SK-N-DZ (cell line): ENCODE data around the gene PTCH1.

Experiments used
- DNase-seq: peaks from one replicate; pipeline ENCODE4 v3.0.0-alpha.2; 2015; ENCODE audit warnings: low spot score

PTCH1 gene

DNA sequence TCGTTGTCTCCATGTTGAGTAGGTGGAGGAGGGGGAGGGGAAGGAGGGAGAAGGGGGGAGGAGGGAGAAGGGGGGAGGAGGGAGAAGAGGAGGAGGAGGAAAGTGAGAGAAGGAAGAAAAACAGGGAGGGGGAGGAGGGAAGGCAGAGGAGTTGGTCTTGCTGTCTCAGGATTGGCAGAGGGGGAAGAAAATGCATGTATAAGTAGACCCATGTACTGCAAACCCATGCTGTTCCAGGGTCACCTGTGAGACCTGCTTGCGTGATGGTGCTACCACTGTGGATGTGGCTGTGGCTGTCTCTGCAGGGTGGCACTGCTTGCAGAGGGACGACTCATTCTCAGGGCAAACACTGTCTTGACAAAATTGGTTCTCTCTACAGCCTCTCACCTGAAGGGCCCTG is 76.3 kb downstream of the PTCH1 start:
- DNase-seq, result no peak

DNA sequence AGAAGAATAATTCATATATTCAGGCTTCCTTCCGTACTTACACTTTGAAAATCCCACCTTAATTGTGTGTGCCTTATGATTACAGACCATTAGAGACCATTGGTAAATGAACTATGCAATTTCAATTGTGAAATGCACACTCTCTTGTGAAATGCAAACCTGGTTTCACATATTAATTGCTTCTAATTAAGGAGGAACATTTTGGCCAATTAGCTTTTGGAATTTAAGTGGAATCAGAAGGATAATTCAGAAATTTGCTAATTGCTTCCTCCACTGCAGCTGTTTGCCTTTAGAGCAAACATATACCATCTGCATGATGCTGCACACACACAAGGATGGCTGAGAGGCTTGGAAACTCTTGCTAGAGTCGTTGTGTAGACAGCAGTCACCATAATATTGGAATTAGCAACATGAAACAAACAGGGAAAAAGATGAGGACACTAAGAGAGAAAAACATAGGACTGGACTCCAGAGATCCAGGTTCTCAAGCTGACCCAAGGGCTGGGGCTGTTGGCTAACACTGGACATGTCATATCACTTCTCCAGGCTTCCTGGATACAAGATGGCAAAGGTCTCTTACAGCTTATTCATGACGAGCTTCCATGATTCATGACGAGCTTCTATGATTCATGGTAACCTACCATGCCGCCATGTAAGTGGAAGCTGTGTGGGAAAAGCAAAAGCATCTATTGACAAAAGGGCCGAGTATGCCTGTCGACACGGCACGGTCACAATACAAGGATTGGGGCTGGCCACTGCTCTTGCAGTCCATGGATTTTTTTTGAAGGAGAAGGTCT is 78.0 kb downstream of the PTCH1 start:
- no peak for DNase-seq

DNA sequence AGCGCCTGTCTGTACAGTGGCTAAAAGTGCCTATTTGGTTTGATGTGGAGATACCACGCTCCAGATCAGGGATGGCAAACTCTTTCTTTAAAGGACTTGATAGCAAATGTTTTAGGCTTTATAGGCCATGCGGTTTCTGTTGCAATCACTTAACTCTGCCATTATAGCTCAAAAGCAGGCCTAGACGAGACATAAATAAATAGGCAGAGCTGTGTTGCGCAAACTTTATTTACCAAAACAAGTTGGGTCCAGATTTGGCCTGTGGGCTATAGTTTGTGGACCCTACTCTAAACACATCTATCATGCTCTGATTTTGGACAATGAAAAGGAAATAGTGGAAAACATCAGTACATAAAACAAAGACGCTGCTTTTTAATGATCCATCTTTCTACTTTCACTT is 79.2 kb downstream of the PTCH1 start:
- no peak for DNase-seq

DNA sequence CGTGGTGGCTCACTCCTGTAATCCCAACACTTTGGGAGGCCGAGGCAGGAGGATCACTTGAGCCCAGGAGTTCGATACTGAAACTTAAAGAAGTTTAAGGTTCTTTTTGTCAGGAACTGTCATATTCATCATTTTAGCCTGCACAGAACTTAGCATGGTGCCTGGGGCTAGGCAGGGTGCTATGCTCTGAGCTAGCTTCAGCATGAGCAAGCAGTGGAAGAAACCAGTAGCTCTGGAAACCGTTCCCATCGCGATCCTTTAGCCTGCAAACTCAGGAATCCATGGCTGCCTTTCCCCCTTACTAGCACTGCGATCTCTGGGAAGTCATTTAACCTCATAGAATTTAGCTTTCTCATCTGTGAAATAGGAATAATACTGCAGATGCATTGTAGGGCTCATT is 80.4 kb downstream of the PTCH1 start:
- no peak for DNase-seq

DNA sequence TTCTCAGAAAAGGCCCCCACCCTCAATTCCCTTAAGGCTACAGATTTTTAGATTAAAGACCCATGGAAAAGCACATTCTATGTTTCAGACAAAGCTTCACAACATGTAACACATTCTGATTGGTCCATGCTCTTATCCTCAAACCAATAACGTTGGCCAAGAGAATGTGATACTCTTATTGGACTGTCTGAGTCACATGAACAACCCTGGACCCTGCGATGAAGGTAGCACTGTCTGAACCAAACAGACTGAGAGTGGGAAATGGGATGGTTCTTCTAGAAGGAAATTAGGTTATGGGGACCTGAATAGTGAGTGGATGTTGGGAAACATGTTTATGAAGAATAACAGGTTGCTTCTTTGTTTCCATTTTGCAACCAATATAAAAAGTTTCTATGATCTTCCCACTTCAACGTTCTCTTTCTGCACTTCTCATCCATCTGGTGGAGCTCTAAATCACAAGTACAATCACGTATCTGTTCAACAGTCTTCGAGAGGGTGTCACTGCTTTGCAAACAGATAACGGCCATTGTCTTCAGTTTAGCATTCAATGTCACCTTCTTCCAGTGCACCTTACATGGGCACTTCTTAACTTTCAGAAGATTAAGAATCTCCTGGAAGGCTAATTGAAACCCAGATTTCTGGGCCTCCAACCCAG is 81.6 kb downstream of the PTCH1 start:
- DNase-seq, result no peak

DNA sequence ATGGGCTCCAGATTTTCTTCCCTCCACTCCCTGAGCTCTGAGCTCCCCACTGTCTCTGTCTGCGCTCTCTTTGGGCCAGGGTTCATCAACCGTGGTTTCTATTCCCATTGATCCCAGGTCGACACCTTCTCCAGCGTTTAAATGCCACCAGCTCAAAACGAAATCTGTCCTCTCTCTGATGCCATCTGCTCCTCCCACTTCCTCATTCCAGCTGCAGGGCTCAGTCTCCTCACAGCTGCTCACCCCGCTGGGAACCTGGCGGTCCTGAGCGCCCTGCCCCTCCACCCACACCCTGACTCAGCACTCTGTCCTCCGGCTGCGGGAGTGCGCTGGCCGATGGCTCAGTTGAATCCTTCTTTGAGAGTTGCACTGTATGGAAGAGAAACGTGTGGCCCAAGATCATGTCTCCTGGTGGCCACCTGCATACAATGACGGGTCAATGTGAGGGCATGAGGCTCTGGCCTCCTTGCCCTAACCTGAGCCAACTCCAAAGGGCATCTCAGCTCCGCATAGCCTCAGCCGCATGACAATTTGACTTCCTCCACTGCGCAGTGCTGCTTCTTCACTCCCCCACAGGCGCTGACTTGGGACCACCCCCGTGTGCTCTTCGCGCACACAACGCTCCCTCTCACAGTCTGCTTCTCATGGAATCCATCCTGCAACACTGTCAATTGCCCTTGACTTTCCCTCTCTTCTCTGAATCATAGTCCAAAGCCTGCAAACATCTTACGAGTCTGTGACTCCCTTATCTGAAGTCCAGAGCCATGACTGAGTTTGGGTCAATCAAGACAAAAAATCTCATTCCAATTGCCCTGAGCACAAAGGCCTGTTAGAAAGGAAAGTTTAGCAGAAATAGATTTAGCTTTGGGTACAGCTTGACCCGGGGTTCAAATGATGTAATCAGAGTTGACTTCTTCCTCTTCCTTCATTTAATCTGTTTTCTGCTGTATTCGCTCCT is 82.4 kb downstream of the PTCH1 start:
- no peak for DNase-seq

DNA sequence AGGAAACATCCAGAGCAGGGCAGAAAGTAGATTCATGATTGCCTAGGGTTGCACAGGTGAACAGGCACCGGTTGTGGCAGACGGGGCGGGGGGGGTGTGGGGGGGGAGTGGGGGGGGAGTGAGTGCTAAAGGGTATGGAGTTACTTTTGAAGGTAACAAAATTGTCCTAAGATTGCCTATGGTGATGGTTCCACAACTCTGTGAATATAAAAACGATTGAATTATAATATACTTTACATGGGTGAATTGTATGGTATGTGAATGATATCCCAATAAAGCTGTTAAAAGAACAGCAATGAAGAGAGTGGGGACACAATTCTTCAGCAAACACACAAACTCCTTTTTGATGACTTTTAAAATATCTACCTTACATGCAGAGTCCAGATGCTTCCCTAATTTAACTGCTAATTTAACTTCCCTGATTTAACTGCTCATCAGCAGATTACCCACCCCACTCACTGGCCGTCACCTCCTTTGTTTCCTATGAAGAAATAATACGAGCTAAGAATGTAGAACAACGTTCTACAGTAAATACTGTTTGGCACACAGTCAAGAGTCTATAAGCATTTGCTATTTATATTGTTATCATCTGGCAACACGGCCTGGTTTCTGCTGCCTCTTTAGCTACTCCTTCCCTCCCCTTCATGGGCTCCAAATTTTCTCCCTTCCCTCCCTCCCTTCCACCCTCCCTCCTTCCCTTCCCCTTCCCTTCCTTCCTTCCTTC is 83.5 kb downstream of the PTCH1 start:
- no peak for DNase-seq

DNA sequence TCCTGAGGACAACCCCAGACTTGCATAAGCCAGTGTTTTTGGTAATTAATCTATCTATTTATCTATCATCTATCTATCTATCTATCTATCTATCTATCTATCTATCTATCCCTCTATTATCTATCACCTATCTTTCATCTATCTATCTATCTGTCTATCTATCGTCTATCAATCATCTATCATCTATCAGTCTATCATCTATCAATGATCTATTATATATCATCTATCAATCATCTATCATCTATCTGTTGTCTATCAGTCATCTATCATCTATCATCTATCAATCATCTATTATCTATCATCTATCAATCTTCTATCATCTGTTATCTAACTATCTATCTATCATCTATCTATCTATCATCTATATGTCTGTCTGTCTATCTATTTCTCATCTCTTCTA is 85.5 kb downstream of the PTCH1 start:
- no peak for DNase-seq

DNA sequence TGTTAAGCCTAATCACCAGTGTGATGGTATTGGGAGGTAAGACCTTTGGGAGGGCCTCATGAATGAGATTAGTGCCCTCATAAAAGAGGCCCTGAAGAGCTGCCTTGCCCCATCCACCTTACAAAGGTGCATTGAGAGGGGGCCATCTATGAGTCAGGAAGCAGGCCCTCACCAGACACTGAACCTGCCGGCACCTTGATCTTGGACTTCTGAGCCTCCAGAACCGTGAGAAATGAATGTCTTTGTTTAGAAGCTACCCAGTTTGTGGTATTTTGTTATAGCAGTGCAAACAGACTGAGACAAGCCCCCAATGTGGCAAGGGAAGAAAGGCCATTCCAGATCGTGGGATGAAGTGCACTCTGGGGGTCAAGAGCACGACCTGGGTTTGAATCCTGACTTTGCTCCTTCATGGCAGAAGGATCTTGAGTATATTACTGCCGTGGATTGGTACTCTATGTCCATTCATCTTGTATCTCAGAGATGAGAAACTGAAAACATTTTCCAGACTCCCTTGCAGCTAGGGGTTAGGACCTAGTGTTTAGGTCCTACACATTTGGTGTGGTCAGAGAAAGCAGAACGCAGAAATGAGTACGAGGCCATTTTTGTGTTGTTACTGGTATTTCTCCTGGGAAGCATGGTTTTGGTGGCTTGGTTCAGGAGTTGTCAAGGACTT is 86.7 kb downstream of the PTCH1 start:
- DNase-seq, result no peak

DNA sequence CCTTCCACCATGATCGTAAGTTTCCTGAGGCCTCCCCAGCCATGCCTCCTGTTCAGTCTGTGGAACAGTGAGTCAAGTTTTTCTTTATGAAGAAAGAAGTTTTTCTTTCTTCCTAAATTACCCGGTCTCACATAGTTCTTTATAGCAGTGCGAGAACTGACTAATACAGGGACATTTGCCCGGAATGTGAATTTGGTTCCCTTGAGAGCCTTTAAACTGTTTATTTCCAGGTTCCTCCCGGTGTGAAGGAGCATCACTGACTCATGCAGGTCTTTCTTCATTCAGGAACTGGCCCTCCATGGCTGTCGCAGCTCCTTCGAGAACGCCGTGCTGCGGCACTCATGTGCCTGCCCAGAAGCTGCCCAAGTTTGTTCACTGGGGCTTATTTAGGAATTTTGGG is 87.7 kb downstream of the PTCH1 start:
- no peak for DNase-seq

DNA sequence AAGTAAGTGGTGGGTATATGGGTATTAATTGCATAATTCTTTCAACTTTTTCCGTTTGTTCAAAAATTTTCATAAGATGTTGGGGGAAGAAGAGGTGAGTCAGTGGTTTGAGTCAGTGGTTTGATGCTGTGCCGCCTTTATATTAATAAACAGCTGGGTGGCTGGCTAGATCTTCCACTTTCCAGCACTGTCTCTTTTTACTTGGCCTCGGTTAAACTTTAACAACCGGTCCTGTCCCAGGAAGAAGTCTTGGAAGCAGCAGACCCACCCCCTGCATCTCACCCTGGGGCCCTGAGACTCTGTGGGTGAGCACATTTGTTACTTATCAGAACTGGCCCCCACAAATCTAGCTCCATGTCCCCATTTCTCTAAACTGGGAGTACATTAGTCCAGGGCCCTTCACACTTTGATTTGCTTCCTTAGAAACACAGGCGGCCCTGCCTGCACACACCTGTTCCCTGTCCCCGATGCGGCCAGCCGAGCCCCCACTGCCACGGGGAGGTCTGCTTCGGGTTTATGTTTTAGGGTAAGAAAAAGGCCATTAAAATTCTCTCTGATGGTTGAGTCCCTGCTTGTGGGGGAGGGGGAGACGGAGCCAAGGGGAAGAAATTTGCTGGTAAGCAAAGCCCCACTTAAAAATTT is 90.7 kb downstream of the PTCH1 start:
- peak; percentile 24 for DNase-seq

DNA sequence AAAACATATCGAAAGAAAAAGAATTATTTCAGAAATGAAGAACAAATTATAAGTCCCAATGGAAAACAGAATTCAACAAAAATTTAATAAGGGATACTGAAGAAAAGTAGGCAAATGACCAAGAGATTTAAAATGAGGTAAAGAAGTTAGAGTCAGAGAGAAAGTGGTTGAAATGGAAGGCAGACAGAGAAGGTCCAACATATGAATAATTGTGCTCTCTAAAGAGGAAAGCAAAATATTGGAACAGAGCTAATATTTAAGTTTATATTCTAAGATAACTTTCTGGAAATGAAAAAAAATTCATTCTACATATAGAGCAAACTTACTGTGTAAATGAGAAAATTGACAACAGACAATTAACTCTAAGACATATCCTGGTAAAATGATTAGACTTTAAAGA is 94.1 kb downstream of the PTCH1 start:
- DNase-seq, result no peak

DNA sequence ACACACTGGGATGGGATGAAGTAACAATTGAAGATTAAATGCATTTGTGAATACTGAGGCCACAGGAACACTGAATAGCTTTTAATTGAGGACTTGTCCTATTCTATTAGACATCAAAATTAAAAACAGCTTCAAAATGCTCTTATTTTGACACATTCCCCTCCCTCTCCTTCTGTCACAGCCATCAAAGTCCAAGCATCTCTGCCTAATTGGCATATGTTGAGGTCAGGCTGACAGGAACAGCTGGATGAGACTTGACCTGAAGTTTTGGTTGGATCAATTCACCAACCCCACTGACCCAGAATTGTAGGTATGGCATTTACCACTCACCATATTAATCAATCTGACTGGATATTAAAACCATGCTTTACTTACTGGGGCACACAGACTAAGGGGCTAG is 96.3 kb downstream of the PTCH1 start:
- no peak for DNase-seq

DNA sequence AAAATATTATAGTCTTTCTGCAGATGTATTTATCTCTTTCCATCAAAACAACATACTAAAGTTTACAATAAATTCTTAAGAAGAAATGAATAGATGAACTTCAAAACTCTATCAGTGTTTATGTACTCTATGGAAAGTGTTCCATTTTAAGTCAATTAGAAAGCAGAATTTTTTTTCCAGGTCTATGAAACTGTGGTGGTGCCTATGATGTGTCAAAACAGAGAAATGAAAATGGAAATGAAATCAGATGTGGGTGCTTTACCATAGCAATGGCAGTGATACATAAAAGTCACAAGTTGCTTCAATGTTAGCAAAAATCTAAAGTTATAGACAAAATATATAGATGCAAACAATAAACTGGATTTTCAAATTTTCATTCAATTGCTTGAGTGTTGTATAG is 97.3 kb downstream of the PTCH1 start:
- DNase-seq, result no peak

DNA sequence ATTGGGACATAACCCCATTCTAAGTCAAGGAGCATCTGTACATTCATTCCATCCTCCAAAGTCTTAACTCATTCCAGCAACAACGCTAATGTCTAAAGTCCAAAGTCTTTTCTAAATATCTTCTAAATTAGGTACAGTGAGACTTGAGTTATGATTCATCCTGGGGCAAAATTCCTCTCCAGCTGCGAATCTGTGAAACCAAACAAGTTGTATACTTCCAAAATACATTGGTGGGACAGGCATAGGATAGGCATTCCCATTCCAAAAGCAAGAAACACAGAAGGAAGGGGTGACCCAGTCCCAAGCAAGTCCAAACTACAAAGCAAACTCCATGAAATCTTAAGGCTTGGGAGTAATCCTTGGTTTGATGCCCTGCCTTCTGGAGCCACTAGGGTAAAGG is 101.6 kb downstream of the PTCH1 start:
- no peak for DNase-seq

DNA sequence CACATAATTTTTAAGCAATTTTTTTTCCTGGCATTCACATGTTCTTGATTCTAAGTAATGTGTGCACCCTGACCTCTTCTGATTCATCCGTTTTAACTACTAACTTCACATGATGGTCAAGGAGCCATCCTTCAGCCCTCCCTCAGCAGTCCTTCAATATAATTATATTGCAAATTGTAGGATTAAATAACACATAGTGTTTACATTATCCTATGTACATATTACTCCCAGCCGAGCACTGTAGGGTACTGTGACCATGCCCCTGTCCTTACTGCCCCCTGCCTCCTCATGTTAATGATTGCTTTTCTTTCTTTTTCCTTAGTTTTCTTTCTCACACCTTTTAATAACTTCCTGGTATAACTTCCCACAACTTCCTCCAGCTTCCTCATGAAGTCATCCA is 103.0 kb downstream of the PTCH1 start:
- DNase-seq, result no peak

DNA sequence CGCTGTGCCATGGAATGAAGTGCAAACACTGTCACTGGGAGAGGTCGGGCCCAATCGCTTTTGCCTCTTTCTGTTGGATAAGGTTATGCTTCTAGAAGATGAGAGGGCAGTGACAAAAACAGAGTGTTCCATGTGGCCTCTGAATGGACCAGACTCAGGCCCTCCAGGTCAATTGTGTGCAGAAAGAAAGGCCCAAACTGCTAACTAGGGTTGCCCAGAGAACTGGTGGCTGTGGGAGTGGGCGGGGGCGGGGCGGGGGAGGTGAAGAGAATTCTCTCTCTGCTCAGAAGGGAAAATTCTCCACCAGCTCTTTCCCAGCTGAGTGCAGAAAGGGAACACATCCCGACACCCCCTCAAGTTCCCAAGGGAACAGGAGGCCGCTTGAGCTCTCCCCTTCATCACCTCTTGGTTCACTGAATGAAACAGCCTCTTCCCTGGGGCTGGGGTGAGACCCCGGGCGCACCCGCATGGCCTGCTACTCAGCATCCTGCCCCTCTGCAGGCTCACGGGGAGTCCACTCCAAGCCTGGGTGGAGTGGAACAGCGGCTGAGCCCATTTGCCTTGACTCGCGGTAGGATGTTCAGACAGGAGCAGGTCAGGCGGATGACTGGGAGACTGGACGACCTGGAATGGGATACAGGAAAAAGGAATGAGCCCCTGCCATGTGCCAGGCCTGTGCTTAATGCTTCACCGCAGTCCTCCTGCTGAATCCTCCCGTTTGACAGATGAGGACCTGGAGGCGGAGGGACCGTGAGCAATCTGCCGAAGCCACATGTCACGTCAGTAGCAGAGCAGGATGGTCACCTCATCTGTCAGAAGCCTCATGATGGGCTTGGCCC is 105.5 kb downstream of the PTCH1 start:
- DNase-seq, result no peak

DNA sequence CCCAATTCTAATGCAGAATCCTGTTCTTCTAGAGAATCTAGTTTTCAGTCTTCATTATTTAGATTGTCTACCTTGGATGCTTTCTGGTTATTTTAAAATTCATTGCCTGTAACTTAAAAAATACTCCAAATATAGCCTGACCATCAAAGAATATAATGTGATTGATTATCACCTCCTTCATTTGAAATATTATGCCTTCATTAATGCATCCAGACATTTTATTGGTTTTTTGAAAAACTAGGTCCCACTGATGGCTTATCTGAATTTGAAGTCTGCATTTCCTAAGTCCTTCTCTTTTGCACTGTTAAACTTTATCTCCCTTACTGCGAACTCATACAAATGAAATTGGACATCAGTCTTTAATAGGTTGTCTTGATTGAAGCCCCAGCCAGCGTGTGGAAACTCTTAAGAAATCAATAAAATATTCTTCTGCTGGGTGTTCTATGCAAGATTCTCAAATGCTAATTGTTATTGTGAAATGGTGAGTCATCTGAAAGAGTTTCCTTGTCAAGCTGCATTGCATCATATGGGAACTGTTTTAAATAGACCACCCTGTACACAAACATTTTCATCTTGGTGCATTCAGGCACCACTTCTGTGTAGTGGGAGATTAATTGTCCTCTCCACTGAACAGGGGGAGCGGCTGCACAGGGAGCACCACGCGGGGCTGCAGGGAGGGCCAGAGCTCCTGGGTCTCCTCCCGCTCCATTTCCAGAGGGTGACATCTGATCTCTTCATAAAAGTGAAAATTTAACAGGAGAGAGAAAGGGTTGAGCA is 106.9 kb downstream of the PTCH1 start:
- DNase-seq, result no peak

DNA sequence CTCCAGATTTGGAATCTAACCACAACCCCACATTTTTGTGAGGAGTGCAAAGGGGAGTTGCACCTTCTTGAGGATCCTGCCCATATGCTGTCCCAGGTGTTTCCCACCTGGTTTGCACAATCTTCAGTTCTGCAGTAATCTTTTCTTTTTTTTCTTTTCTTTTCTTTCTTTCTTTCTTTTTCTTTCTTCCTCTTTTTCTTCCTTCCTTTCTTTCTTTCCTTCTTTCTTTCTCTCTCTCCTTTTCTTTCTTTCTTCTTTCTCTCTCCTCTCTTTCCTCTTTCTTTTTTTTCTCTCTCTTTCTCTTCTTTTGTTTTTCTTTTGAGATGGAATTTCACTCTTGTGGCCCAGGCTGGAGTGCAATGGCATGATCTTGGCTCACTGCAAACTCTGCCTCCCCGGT is 109.2 kb downstream of the PTCH1 start:
- DNase-seq, result no peak
